ENCODE measurements around the gene NBL1. TPM values are rescaled to one million over a fixed set of nuclear protein-coding genes. Genes with fewer than 3 reads are reported as not detected.

Gene NBL1
- total and polyA plus RNA-seq, 2 of the 4 experiments (the other 2 are of a cell fraction) = 14.0 to 54.2 TPM

DNA sequence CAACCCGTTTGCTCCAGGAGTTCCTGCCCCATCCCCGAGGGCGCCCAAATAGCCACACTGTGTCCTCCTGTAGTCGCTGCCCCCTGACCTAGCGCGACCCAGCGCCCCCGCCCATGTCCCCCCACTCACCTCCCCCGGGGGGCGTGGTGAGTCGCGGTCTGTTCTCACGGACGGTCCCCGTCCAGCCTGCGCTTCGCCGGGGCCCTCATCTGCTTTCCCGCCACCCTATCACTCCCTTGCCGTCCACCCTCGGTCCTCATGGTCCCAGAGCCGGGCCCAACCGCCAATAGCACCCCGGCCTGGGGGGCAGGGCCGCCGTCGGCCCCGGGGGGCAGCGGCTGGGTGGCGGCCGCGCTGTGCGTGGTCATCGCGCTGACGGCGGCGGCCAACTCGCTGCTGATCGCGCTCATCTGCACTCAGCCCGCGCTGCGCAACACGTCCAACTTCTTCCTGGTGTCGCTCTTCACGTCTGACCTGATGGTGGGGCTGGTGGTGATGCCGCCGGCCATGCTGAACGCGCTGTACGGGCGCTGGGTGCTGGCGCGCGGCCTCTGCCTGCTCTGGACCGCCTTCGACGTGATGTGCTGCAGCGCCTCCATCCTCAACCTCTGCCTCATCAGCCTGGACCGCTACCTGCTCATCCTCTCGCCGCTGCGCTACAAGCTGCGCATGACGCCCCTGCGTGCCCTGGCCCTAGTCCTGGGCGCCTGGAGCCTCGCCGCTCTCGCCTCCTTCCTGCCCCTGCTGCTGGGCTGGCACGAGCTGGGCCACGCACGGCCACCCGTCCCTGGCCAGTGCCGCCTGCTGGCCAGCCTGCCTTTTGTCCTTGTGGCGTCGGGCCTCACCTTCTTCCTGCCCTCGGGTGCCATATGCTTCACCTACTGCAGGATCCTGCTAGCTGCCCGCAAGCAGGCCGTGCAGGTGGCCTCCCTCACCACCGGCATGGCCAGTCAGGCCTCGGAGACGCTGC lies 21.7 kb downstream of the NBL1 start:
- Histone ChIP-seq H2AK5ac (ENCODE audit: low read depth, low read length) (no peak overlapping the region), H3K9ac (ENCODE audit: low read depth, low read length) (no peak overlapping the region), H3K56ac (ENCODE audit: extremely low read depth, insufficient read depth, low read length) (no peak overlapping the region), H2BK15ac (ENCODE audit: low read depth, low read length) (no peak overlapping the region), H3K36me3 (ENCODE audit: control insufficient read depth, insufficient read depth, low read length) (no peaks in the 10 kb centered on the region), H4K5ac (ENCODE audit: low read depth, low read length) (no peak overlapping the region), H3K4ac (ENCODE audit: low read depth, low read length) (no peak overlapping the region), H3K18ac (ENCODE audit: low read depth, low read length) (no peak overlapping the region), H2BK20ac (ENCODE audit: low read depth, low read length) (no peak overlapping the region), H3K14ac (replicated peaks; ENCODE audit: low read depth, low read length) (no peak overlapping the region), H2AK9ac (replicated peaks; ENCODE audit: low read depth, low read length, poor library complexity) (no peak overlapping the region), H3K9me3 (ENCODE audit: control insufficient read depth, insufficient read depth, low read length) (no peaks in the 10 kb centered on the region), H3K4me3 (ENCODE audit: insufficient read depth, low read depth, low read length) (no peak overlapping the region), H3K4me1 (ENCODE audit: control insufficient read depth, insufficient read depth, low read length) (no peaks in the 10 kb centered on the region), H3K4me2 (ENCODE audit: low read depth, low read length) (no peak overlapping the region), H3K9me1 (ENCODE audit: insufficient read depth, low read length) (no peaks in the 10 kb centered on the region), H2BK5ac (ENCODE audit: low read depth, low read length, poor library complexity, severe bottlenecking) (no peak overlapping the region), H3K27ac (ENCODE audit: insufficient read depth, low read length) (no peak overlapping the region), H4K20me1 (ENCODE audit: insufficient read depth, low read length) (no peaks in the 10 kb centered on the region), H4K91ac (ENCODE audit: insufficient read depth, low read depth, low read length) (no peak overlapping the region), H4K8ac (ENCODE audit: low read depth in 2 of 2, low read length in 2 of 2) (no peak overlapping the region), H3K23ac (ENCODE audit: low read depth, low read length) (no peak overlapping the region), H2BK120ac (ENCODE audit: low read depth, low read length) (no peak overlapping the region), H2AFZ (replicated peaks; ENCODE audit: low read length, poor library complexity) (peak overlapping the region; percentile 70), H3K27me3 (ENCODE audit: control insufficient read depth, insufficient read depth, low read length) (peaks cover 65% of the 10 kb centered on the region), H3K79me1 (ENCODE audit: low read depth in 1 of 2, low read length in 2 of 2) (no peaks in the 10 kb centered on the region)
- ChIA-PET CTCF (no interaction called here), POLR2A (ENCODE audit: unreplicated experiment) (no interaction called here)
- DNase-seq (no peak), ATAC-seq (ENCODE audit: low read depth) (no peak; the same call in 1 of the 2 replicates)
- dilution Hi-C loops (cut with HindIII; ENCODE audit: low sequenced_read_pairs, unreplicated experiment) = no loop called here
- intact Hi-C loops (cut with micrococcal nuclease) = loop anchor here (10.0 kb wide), 1 partner anchor 219 kb away; the partner anchor contains the start of gene OTUD3
- in situ Hi-C loops (cut with MboI; ENCODE audit: low sequenced_read_pairs) = no loop called here
- 18% methylated on average over 52 of the region's 84 CpGs; no CpG with 5 or more reads in 1 of the 2 experiments for WGBS, 2 experiments (ENCODE audit: extremely low coverage in 2 of 2, insufficient read length in 1 of 2)
- TF ChIP-seq MAZ (IDR thresholded peaks at IDR 0.05; ENCODE audit: borderline replicate concordance, low read depth, low read length) (no peak), RFX5 (IDR thresholded peaks at IDR 0.05; ENCODE audit: low read depth, low read length) (no peak), NFE2L2 (IDR thresholded peaks at IDR 0.05; ENCODE audit: low read depth, low read length) (no peak)
- BruUV-seq (replicated peaks) = no TSS peak

Measured in IMR-90 (cell line).